Measurements from ENCODE around the gene SMU1.
A peak's percentile ranks its signal among the peaks of the same experiment; 100 is the strongest.
"Not testable (repeated sequence)": the region's sequence is repeated elsewhere in the genome, so short reads cannot be mapped to it uniquely, and the experiment has no call there.

The SMU1 gene

DNA sequence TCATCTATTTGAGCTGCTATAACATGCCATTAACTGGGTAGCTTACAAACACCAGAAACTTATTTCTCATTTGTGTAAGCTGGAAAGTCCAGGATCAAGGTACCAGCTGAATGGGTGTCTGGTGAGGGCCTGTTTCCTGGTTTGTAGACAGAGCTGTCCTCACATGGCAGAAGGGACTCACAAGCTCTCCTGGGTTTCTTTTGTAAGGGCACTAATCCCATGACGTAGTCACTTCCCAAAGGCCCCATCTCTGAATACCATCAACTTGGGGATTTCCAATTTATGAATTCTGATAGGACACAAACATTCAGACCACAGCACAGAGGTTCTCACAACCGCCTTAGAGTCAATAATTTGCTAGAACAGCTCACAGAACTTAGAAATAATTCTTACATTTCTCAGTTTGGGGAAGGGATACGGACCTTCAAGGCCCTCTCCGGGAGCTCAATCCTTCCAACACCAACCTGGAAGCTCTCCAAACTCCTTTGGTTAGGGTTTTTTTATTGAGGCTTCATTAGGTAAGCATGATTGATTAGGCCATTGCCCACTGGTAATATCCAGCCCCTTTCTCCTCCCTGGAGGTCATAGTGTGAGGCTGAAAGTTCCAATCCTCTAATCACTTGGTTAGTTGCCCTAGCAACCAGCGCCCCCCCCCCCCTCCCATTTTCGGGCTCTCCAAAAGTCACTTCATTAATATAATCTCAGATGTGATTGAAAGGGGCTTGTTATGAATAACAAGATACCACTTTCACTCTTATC is 59.0 kb downstream of the SMU1 start:
- TF ChIP-seq, protein P1, sequence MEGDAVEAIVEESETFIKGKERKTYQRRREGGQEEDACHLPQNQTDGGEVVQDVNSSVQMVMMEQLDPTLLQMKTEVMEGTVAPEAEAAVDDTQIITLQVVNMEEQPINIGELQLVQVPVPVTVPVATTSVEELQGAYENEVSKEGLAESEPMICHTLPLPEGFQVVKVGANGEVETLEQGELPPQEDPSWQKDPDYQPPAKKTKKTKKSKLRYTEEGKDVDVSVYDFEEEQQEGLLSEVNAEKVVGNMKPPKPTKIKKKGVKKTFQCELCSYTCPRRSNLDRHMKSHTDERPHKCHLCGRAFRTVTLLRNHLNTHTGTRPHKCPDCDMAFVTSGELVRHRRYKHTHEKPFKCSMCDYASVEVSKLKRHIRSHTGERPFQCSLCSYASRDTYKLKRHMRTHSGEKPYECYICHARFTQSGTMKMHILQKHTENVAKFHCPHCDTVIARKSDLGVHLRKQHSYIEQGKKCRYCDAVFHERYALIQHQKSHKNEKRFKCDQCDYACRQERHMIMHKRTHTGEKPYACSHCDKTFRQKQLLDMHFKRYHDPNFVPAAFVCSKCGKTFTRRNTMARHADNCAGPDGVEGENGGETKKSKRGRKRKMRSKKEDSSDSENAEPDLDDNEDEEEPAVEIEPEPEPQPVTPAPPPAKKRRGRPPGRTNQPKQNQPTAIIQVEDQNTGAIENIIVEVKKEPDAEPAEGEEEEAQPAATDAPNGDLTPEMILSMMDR (conservative IDR thresholded peaks at IDR 0.05; ENCODE audit: low read depth, low read length) = no peak
- no peak for DNase-seq (ENCODE audit: low read depth)
- H3K4me3 ChIP-seq (ENCODE audit: low read length) = no peak overlapping the region

- DNase-seq (ENCODE audit: low read depth) = no peak
- H3K4me3 ChIP-seq (ENCODE audit: low read length) = no peak overlapping the region
- TF ChIP-seq, protein P1 (conservative IDR thresholded peaks at IDR 0.05; ENCODE audit: low read depth, low read length) = no peak
These were observed 61.8 kb downstream of the SMU1 start for GRCh38 chr9:33014665-33015014.

GRCh38 chr9:33013962-33014664 is 62.4 kb downstream of the SMU1 start:
- TF ChIP-seq, protein P1 (conservative IDR thresholded peaks at IDR 0.05; ENCODE audit: low read depth, low read length) = no peak

DNA sequence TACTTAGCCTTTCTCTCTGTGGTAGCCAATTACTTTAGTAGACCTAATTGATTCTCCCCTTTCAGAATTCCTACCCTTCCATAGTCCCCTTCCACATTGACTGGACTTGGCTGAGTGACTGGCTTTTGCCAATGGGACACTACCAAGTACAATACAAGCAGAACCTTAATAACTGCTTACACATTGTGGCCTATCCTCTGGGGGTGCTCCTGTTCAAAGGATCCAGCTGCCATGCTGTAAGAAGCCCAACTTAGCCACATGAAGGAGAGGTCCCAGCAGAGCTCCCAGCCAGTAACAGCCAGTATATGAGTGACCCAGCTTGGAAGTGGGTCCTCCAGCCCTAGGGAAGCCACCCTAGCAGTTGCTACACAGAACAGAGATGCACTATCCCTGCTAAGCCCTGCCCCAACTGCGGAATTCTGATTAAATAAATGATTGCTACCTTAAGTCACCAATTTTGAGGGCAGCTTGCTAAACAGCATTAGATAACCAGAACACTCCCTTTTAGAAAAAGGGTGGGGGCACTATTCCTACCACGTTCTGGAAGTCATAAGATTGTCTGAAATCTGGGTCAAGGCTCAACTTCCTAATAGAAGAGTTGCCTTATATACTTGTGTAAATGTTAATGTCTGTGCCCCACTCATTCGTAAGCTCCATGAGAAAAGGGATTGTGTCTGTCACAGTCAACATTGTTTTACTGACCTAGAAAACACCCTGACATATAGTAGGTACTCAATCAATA is 64.0 kb downstream of the SMU1 start:
- TF ChIP-seq, protein P1 (conservative IDR thresholded peaks at IDR 0.05; ENCODE audit: low read depth, low read length) = no peak
- no peak overlapping the region for H3K4me3 ChIP-seq (ENCODE audit: low read length)
- no peak for DNase-seq (ENCODE audit: low read depth)

More at GRCh38 chr9:33013962-33014664, 62.4 kb downstream of the SMU1 start:
- DNase-seq (ENCODE audit: low read depth) = no peak
- no peak overlapping the region for H3K4me3 ChIP-seq (ENCODE audit: low read length)

GRCh38 chr9:33011831-33012230 is 64.6 kb downstream of the SMU1 start:
- DNase-seq (ENCODE audit: low read depth) = no peak
- TF ChIP-seq, protein P1 (conservative IDR thresholded peaks at IDR 0.05; ENCODE audit: low read depth, low read length) = no peak
- no peak overlapping the region for H3K4me3 ChIP-seq (ENCODE audit: low read length)

DNA sequence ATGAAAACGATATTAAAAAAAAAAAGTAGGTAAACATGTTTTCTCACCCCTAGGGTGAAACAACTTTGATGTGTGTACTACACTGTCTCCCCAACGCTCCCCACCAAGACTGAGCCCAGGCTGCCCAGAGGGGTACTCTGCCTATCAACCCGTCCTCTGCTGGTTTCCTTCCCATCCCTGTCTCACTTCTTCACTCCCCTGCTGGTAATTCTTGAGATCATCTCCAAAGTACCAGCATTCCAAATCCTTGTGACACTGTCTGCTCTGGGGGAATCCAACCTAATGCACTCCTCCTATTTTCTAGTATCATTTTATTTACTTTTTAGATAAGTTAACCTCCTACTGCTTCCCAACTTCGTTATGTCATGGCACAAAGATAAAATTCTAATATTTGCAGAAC is 68.7 kb downstream of the SMU1 start:
- H3K4me3 ChIP-seq (ENCODE audit: low read length) = no peak overlapping the region
- no peak for DNase-seq (ENCODE audit: low read depth)
- TF ChIP-seq, protein P1 (conservative IDR thresholded peaks at IDR 0.05; ENCODE audit: low read depth, low read length) = no peak

DNA sequence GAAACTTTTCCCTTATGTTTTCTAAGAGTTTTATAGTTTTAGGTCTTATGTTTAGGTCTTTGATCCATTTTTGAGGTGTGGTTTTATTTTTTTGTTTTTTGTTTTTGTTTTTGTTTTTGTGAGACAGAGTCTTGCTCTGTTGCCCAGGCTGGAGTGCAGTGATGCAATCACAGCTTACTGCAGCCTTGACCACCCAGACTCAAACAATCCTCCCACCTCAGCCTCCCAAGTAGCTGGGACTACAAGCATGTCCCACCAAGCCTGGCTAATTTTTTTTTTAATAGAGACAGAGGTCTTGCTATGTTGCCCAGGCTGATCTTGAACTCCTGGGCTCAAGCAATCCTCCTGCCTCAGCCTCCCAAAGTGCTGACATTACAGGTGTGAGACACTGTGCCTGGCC is 71.1 kb downstream of the SMU1 start:
- not testable (repeated sequence) for DNase-seq (ENCODE audit: low read depth); H3K4me3 ChIP-seq (ENCODE audit: low read length)

- not testable (repeated sequence) for DNase-seq (ENCODE audit: low read depth)
- H3K4me3 ChIP-seq (ENCODE audit: low read length) = peak overlapping the region; percentile 98
These were observed 75.8 kb downstream of the SMU1 start for GRCh38 chr9:33000682-33001055.
